Measurements from ENCODE around the gene CLDN18.

CLDN18 gene

DNA sequence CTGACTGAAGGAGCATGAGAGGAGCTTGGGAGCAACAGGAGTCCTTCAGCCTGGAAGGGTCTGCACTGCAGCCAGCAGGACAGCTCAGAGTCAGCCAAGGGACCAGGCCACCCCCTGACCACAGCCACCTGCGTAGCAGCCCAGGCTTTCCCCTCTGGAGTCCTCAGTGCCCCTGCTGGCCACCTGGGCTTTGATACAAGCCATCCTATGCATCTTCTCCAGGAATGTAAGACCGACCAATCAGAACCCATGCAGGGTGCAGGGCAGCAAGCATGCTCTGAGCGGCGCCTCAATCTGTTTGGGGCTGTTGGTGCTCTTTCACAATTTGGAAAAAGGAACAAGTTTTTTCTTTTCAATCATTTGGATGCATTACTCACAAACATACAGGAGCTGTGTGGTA is 53.5 kb downstream of the CLDN18 start:
- no peak for DNase-seq (ENCODE audit: low spot score)

DNA sequence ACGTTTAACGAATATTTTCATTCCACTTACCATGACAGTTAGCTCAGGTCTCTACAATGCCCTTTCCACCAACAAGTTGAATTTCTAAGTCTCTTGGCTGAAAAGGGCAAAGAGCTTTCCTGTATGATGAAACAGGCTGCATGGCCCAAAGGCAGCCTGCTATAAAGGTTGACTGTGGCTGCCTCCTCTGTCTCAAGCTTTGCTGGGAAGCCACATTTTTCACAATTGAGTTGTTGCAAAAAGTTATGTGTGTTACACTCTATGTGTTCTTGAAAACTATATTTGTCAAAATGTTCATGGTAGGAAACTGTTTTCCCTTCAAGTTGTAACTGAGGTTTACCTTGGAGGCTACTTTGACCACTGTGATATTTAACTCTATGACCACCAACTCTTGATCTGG is 56.0 kb downstream of the CLDN18 start:
- DNase-seq (ENCODE audit: low spot score): no peak

DNA sequence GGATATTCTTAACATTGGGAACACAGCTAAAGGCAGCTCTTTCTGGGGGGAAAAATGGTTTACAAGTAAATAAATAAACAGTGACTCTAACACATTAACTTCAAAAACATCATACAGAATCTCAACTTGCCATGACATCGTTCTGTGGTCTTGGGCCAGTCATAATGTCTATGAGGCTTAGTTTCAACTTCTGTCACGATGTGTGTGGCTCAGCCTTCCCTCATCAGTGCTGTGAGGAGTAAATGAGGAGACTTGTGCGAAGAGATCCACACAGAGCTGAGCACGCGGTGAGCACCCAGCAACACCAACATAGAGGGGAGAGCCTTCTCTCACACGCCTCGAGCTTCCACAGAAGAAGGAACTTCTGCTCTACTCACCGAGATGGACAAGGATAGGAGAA is 56.4 kb downstream of the CLDN18 start:
- no peak for DNase-seq (ENCODE audit: low spot score)

DNA sequence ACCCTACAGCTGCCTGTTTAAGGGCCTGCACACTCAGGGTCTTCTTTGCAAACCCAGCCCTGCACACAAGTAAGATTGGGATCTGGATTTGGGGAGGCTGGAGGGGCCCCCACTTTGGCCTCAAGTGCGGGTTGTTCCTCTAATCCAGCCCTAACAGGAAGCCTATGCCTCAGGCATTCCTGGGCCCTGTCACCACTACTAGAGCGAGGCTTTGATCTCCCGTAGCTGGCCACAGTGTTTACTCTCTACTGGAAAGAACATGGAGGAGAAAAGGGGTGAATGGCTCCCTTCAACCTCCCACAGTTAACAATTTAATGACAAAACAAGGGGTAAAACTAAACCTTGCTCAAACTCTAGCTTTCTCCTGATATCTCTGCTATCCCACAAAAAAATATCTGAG is 57.0 kb downstream of the CLDN18 start:
- DNase-seq (ENCODE audit: low spot score): no peak

DNA sequence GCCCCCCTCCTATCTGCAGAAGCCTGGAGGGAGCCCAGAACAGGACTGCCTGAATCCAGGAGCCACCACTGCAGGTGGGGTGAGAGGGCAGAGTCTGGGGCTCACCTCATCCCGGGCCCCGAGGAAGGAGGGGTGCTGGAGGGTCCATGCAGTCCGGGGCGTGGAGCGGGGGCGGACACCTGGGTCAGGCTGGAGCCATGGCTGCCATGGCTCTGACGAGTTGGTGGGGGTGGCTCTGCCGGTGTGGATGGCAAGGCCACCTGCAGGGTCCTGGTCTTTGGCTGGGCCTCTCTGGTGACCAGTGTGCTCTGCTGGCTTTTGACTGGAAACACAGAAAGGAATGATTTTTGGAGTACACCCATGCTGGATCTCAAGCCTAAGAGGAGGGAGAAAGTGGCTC is 58.1 kb downstream of the CLDN18 start:
- DNase-seq (ENCODE audit: low spot score): no peak

DNA sequence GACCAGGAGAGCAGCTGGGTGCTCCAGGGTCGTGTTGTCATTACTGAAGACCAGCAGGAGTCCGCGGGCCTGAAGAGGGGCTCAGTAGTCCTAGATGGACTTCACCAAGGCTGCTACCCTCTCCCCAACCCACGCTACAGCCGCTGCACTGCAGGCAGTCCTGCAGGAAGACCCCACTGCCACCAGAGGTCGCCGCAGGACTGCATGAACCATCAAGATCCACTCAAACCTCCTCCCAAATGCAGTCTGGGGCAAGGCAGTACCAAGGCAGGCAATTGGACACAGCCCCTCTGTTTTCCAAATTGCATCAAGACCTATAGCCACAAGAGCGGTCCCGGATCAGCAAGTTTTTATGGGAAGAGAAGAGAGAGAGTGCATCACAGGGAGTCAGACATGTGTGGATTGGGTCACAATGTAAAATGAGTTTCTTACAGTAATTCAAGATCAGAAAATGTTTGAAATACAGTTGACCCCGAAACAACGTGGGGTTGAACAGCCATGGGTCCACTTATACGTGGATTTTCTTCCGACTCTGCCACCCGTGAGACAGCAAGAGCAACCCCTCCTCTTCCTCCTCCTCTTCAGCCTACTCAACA is 58.7 kb downstream of the CLDN18 start:
- peak; percentile 86 for DNase-seq (ENCODE audit: low spot score)

DNA sequence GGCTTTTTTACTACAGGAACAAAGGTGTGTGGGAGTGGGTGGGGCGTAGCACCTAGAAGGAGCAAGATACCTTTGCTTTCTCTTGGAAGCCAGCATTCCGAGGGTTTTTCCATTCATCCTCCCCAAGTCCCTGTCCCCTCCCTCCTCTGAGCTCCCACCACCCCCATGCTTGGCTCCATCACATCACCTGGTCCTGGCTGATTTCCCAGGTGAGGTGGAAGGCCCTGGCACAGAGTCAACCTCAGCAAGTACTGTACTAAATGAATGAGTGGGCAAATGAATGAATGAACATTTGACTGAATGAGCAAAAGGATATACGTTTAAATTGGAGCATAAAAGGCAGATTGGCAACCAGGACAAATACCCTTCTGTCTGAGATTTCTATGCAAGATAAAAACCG is 60.0 kb downstream of the CLDN18 start:
- DNase-seq (ENCODE audit: low spot score): no peak

DNA sequence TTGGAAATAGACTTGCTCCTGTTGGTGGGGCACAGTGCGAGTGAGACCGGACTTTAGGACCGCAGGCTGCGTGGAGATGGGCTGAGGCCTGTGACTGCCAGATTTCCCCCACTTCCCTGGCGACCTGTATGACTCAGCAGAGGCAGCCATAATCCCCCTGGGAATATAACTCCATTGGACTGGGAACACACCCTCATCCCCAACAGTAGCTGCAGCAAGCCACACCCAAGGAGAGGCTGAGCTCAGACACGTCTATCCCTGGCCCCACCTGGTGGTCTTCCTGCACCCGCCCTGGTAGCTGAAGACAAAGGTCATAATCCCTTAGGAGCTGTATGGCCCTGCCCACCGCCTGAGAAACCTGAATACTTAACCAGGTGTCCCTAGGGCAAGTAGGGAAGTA is 62.8 kb downstream of the CLDN18 start:
- DNase-seq (ENCODE audit: low spot score): no peak

DNA sequence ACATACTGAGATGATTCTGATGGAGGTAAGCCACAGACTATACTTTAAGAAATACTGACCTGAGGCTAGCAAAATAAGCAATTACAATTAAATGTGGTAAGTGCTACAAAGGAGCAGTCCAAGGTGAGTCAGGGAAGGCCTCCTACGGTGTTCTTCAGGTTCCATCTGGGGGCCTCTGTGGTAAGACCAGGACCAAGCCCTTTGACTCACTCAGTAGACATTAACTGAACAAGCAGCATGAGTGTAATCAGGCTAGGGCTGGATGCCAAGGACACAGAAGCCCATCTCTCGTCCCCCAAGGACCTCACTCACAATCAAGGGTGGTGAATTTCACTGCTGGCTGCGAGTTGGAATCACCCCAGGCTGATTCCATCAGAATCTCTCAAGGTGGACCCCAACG is 68.1 kb downstream of the CLDN18 start:
- DNase-seq (ENCODE audit: low spot score): no peak

DNA sequence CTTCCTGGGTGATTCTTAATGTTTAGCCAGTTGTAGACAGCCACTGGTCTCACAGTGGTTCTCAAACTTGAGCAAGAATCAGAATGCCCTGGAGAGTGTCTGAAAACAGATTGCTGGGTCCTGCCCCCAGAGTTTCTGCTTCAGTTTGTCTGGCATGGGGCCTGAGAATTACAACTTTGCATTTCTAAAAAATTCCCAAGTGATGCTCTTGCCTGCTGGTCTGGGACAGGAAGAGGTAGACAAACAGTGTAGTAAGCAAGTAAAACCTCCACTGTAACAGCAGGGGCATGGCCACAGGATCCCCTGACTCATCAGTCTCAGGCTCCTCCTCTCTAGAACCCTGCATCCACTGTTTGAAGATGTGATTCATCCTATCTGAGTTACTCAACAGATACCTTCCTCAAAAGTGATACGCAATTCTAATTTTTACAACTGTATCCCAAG is 69.0 kb downstream of the CLDN18 start:
- no peak for DNase-seq (ENCODE audit: low spot score)

DNA sequence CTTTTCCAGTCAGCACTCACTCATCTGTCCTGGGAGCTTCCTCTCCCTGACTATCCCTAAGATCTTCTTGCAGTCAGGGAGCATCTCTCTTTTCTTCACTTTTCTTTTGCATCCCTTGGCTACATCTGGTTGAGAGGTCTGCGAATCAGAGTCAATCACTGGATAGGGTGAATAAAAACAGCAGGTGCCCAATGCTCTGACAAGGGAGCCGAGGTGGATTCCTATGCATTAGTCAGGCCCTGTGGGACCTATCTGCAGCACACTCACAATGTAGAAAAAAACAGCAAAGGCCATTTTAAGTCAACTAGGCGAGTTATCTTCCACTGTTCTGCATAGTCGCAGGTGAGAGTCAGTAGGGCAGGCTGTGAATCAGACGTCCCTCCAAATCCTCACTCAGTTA is 69.9 kb downstream of the CLDN18 start:
- no peak for DNase-seq (ENCODE audit: low spot score)

DNA sequence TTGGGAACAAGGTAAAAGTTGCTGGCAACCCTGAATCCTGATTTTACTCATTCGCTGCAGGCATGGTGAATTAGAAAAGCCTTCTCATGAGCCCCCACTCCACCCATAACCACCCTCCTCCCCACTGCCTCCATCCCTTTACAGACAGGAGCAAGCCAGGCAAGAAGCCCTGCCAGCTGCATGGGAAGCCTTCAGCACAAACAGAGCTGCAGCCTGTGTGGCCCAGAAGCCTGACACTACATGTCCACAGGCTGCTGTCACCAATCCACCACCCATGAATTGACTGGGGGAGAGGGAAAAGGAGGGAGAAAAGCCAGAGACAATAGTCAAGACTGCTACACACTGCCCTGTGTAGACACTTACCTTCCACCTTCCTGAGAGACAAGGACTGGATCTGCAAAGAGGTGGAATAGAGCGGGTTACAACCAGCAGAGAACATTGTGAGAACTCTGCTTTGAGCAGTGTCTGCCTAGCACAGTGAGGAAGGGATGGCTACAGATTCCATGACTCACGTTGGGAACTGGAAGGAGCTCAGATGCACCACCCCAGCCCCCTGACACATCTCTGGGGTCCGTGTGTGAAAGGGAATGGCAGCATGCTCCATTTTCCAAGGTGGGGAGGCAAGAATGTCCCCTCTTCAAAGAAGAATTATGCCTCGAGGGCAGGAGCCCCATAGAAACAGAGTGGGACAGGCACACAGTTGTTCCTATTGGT is 71.6 kb downstream of the CLDN18 start:
- DNase-seq (ENCODE audit: low spot score): no peak

DNA sequence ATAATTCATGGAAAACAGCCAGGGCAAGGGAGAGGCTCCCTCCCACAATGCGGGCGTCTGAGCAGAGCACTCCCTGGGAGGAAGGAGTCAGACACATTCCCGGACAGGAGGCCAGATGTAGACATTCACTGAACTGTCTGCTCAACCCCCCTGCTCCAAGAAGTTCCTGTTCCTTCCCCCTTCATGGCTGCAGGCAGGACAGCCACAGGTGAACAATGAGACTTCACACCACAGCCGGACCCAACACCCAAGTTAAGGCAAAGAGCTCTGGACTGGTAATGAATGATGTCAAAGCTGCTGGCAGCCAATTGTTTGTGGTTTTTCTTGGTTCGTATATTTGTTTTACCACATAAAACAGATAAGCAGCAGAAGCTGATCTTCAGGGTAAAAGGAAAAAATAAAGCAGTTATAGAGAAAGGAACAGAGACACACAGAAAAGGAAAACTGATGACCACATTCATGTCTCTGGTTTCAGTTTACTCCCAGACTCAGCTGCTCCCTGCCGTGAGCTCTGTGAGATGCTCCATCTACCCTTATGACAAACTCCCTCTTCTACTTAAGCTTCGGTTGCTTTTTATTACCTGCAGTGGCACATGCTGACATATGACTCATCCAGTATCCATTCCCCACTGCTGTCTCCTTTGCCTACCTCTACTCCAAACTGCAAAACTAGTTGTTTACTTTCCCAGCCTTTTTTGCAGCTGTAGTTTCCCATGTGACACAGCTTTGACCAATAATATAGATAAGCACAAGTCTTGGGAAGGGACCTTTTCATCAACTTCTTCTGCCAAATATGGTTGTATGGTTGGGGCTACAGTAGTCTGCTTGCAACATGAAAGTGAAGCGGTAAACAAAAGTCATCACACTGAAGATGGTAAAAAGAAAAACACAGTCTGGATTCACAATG is 72.4 kb downstream of the CLDN18 start:
- DNase-seq (ENCODE audit: low spot score): no peak

DNA sequence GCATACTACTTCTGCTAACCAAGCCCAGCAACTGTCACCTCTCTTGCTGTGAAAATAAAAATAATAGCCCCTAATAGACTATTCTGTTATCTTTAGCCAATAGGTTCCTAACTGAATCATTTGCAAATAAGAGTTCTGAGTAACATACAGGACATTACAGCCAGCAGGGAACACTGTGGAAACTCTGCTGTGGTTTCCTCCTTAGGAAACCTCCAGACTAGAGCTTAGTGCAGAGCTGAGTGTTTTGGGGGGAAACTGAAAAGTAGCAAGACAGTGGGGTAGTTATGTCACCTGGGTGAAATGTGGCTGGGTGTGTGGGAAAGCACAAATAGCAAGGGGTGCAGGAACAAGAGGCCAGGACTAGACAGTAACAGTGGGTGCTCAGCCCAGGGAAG is 73.0 kb downstream of the CLDN18 start:
- DNase-seq (ENCODE audit: low spot score): no peak

Data from ecto neural progenitor cell (in vitro differentiated cells).